ENCODE measurements around the gene RSPH4A.
"Not testable (repeated sequence)": the region's sequence is repeated elsewhere in the genome, so short reads cannot be mapped to it uniquely, and the experiment has no call there.

Gene RSPH4A
- total RNA-seq, result 0 to 0.50 (median 0.14) reads per million in 18 experiments

GRCh38 chr6:116615937-116616736, at the start of gene RSPH4A:
Gene RSPH4A, plus strand, starts transcription at chr6:116616479. Its CDS starts 145 bp downstream, at chr6:116616624.
- DNase-seq, result peak; percentile 69 to 84

DNA sequence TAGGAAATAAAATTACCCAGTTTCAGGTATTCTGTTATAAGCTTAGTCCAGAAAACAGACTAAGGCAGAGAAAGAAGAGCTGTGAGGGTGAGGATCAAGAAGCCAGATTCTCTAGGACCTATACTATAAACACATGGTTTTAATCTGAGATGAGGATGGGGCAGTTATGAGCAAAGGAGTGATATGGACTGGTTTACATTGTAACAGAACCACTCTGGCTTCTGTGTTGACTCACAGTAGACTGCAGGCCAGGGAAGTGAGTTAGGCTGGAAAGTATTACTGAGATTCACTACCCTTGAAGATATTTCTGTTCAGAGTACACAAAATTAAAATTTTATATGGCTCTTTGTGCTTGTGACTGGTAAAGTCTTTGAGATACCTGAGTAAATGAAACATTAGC, 48.2 kb upstream of the RSPH4A start:
- DNase-seq, result no peak

DNA sequence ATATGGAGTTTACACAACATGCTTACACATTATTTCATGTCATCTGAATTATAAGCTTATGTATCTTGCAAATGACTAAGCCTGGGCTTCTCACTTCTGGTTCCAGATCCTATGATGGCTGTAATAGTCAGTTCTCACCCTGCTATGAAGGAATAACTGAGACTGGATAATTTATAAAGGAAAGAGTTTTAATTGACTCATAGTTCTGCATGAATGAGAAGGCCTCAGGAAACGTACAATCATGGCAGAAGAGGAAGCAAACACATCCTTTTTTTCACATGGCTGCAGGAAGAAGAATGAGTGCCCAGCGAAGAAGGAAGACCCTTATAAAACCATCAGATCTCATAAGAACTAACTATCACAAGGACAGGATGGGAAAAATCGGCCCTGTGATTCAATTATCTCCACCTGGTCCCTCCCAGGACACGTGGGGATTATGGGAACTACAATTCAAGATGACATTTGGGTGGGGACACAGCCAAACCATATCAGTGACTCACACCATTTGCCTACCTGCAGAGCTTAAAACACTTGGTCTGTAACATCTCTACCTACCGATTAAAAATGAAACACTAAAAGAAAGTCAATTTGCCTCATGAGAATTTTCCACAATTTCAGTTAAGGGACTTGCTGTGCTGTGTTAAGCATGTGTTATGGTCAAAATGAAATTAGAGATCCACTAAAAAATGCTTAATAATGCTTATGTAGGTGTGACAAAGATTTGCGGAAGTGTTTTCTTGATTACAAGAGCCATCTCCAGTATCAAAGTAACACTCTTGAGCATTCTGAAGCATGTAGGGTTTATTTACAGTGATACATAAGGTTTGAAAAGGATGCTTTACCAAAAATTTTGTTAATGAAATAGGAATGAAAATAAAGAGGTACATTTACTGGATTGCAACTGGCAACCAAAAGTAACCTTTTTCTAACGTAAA, 47.2 kb upstream of the RSPH4A start:
- peak; percentile 9 to 24 for DNase-seq

- peak; percentile 99 for DNase-seq
These were observed 45.2 kb upstream of the RSPH4A start, which contains the start of gene RWDD1 for GRCh38 chr6:116570856-116571682. Gene RWDD1, plus strand, starts transcription at chr6:116571504. Its CDS starts 79 bp downstream, at chr6:116571583.

- DNase-seq, result no peak
These were observed 44.6 kb upstream of the RSPH4A start for GRCh38 chr6:116571683-116572000.

DNA sequence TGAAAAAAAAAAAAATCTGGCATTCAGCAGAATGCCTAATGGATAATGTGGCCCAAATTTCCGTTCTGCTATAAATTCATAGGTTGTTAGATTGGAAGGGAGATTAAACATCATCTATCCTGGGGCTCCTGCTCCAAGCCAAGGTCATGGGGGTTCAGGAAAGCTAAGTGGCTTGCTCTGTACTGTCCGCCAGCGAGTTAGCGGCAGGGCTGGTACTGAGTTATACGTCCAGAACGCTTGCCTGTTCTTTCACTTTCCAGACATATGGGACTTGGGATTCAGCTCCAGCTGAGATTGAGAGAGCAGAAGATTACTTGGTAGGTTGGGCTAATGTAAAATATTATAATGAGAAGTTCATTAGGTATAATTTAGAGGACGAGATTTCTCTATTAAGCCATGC, 44.1 kb upstream of the RSPH4A start:
- DNase-seq, result peak; percentile 7 to 11

DNA sequence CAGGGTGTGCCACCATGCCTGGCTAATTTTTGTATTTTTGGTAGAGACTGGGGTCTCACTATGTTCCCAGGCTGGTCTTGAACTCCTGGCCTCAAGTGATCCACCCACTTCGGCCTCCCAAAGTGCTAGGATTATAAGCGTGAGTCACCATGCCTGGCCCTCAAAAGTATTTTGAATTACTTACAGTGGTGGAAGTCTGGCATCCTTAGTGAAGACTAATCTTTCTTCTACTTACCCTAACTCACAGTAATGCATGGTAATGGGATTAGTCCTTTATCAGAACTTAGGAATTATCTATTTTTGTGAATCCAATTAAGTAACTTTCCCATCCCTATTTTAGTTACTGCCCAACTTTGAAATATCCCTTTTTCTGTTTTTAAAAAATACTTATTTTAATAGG, 41.1 kb upstream of the RSPH4A start:
- no peak for DNase-seq

- DNase-seq, result no peak
These were observed 38.8 kb upstream of the RSPH4A start for GRCh38 chr6:116577486-116577885.

DNA sequence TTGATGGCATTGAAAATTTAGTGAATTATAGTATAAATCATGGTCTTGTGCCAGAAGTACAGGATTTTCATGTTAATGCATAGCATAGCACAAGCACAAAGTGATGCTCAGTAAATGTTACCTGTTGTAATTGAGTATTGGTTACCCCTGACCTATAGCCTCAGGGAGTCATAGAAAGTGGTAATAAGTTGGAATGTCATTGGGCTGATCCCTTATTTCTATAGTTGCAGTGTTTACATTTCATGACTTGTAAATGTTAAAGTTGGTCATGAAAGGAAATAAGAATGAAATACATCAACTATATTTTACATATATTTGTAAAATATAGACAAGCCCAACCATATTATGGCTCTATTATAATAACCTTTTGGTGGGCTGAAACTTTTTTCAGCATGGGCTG, 37.9 kb upstream of the RSPH4A start:
- no peak for DNase-seq

DNA sequence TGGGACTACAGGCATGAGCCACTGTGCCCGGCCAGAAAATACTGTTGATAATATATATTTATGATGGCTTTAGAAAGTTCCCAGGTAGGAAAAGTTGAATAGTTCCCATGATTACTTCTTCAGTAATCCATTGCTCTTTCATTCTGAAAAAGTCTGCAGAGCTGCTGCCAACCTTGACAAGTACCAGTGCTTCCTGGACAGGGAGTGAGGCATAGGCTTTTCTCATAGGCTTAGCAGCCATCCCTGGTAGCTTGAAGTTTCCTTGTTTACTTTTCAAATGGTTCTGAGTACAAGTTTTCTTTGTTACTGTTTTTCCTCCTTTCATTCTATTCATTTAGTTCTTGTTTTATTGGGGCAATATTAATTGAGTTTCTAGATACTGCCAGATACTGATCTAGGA, 37.1 kb upstream of the RSPH4A start:
- no peak for DNase-seq

GRCh38 chr6:116580198-116580597, 36.1 kb upstream of the RSPH4A start:
- DNase-seq, result no peak

- DNase-seq, result no peak
These were observed 30.0 kb upstream of the RSPH4A start for GRCh38 chr6:116586276-116586675.

DNA sequence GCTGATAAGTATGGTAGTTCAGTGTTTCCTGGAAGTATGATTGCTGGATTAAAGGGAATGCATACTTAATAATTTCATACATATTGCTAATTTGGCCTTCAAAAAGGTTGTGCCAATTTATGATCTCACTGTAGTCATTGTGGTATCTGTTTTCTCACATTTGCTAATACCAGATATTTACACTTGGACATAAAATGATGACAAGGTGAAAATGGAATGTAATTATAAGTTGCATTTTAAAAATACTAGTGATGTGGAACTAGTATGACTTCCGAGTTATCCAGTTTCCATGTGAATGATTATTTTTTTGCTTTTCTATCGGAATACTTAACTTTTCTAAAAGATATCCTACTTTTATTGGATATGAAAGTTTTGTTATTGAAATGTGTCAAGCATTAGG, 29.5 kb upstream of the RSPH4A start:
- no peak for DNase-seq

DNA sequence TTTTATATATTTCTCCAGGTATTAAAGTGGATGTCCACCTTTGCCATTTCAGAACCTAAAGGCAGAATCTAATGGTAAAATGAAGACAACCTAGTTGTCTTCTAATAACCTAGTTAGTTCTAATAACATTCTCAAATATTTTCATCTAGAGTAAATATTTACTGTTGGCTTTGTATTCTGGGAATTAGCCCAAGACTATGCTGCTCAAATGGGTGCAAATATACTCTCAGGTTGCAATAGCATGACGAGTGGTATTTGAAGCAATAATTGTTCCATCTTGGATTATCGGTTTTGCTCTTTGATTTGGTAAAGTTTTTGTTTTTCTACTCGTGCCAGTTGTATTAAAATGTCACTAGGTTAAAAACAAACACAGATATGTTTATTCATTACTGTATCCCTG, 21.0 kb upstream of the RSPH4A start:
- no peak for DNase-seq

- no peak for DNase-seq
These were observed 19.5 kb upstream of the RSPH4A start for GRCh38 chr6:116596815-116597214.

DNA sequence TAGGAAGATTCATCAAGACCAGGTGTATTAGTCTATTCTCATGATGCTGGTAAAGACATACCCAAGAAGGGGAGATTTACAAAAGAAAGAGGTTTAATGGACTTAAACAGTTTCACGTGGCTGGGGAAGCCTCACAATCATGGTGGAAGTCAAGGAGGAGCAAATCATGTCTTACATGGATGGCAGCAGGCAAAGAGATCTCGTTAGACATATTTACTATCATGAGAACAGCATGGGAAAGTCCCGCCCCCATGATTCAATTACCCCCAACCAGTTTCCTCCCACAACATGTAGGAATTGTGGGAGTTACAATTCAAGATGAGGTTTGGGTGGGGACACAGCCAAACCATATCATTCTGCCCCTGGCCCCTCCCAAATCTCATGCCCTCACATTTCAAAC, 12.4 kb upstream of the RSPH4A start:
- DNase-seq, result not testable (repeated sequence)

DNA sequence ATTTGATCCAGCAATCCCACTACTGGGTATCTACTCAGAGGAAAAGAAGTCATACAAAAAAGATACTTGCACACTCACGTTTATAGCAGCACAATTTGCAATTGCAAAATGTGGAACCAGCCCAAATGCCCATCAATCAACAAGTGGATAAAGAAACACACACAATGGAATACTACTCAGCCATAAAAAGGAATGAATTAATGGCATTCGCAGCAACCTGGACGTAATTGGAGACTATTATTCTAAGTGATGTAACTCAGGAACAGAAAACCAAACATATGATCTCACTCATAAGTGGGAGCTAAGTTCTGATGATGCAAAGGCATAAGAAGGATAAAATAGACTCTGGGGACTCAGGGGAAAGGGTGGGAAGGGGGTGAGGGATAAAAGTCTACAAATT, 11.4 kb upstream of the RSPH4A start:
- DNase-seq, result not testable (repeated sequence)

DNA sequence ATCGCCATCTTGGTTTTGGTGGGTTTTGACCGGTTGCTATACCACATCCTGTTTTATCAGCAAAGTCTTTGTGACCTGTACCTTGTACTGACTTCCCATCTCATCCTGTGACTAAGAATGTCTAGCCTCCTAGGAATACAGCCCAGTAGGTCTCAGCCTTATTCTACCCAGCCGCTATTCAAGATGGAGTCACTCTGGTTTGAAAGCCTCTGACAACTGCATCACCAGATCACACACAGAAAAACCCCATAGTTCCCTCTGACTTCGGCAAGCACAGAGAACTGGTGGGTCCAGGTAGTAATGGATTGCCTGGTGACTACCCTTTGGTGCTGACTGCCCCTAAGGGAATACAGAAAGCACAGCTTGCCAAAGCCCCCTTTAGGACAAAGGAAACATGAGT, 10.3 kb upstream of the RSPH4A start:
- no peak for DNase-seq

DNA sequence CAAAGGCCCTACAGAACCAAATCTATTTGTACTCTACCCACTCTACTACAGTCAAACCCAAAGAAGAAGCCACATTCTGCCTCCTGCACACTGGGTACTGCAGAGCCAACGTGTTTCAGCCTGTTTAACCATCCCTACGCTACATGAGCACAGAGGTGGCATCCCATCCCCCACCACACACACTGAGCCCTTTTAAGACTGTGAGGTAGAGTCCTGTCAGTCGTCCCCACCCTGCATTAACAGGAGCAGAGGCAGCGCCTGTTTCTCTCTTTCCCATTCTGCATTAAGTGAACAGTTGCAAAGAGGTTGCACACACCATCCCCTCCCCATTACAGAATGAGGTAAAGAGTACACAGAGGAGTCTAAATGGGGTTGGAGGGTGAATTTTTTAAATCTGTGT, 5.2 kb upstream of the RSPH4A start:
- no peak for DNase-seq

DNA sequence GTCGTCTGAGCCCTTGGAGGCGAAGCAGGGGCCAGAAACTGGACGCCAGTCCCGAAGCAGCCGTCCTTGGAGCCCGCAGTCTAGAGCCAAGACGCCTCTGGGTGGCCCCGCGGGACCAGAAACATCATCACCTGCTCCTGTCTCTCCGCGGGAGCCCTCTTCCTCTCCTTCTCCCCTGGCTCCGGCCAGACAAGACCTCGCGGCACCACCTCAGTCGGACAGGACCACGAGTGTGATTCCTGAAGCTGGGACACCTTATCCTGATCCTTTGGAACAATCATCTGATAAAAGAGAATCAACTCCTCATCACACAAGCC, 416 bp downstream of the RSPH4A start:
- DNase-seq, result no peak

GRCh38 chr6:116624036-116624805, 7.9 kb downstream of the RSPH4A start:
- DNase-seq, result no peak

- no peak for DNase-seq
These were observed 9.6 kb downstream of the RSPH4A start for GRCh38 chr6:116625872-116626271.
